DMS 273 (cell line): Measurements from ENCODE around the gene PLA2G2D.
"Not testable (repeated sequence)": the region's sequence is repeated elsewhere in the genome, so short reads cannot be mapped to it uniquely, and the experiment has no call there.

Source experiments
- DNase-seq: peaks from one replicate; lab custom pipeline; 2025; ENCODE audit not compliant: unreplicated experiment; lab: John Stamatoyannopoulos, UW

The PLA2G2D gene

DNA sequence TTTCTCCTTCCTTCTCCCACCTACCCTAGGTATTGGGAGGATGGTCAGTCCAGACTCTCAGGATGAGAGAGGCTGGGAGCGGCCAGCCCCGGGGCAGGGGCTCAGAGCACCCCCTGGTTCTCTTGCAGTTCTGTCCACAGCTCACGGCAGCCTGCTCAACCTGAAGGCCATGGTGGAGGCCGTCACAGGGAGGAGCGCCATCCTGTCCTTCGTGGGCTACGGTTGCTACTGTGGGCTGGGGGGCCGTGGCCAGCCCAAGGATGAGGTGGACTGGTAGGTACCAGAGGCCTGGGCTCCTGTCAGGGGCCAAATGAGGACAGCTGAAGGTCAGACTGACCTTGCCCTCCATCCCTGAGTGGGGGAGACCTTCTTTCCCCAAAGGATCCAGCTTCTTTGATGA, 24.0 kb upstream of the PLA2G2D start:
- DNase-seq: no peak

- DNase-seq: no peak
Observed at GRCh38 chr1:20142001-20142710, 22.8 kb upstream of the PLA2G2D start.

DNA sequence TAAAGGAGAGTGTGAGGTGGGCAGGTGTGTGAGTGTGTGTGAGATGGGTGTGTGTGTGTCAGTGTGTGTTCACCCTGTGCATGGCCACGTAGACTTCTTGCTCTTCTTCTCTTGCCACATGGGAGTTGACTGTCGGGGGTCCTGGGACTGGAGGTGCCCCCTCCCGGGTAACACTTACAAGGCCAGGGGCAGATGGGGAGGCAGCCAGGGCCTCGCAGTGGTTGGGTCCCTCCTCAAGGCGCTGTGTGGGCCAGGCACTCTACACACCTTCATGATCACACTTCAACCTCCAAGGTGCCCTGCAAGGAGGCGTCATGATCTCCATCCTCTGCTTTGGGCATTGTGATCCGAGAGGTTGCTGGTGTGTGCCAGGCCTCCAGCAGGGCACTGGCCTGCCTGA, 22.1 kb upstream of the PLA2G2D start:
- no peak for DNase-seq

GRCh38 chr1:20141001-20141400, 21.7 kb upstream of the PLA2G2D start:
- no peak for DNase-seq

DNA sequence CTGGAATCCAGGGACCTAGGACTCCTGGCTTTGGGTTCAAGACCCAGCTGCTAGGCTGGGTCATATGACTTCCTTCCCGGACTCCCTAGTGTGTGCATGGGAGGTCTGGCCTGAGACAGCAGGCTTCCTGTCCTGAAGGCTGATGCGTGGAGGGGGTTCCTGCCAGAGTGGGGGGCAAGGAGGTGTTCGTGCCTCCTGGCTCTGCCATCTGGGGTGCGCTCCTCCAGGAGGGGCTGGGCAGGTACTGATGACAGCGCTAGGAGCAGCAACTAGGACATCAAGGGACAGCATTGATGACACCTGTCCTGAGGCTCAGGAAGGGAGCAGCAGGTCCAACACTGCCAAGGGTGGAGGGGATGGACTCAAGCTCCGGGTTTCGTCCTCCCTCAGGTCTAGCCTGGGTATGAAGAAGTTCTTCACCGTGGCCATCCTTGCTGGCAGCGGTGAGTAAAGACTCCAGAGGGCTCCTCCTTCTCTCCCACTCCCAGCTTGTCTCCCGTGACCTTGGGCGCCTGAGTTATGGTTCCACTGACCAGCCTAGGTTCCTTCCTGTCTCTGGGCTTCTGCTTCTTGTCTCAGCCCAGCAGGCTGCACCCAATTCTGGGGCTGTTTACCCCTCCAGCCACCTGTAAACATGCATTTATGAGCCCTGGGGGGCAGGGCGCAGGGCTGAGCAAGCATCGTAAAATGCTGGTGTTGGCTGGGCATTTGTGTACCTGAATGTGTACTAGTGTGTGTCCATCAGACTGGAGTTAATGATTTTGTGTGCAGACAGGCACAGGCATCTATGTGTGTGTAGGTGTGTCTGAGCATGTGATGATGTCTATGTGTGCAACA, 20.7 kb upstream of the PLA2G2D start:
- no peak for DNase-seq

DNA sequence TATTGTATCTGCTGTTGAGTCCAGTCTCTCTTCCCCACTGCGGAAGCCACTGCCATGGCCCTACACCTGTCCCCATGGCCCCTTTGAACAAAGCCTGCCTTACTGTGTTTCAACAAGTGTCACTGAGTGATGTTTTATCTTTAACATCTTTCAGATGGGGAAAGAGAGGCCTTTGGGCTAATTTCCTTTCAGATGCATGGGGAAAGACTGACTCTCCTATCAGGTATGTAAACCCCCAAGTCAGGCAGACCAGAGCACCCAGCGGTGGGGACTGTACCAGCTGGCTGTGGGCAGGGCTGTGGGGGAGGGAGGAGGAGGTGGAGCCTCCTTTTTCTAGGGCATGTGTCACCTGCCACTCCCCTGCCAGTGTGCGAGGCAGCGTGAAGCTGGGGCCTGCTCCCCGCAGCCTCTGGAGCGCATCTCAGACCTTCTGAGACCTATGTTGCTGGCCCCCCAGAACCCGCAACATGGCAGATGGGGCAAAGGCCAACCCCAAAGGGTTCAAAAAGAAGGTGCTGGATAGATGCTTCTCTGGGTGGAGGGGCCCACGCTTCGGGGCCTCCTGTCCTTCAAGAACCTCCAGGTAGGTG, 19.7 kb upstream of the PLA2G2D start, which contains the start of gene PLA2G2F:
PLA2G2F (plus strand) TSS at position 363 of the 590 bp plus-strand sequence; CDS start at position 468, 105 bp downstream.
- DNase-seq: no peak

DNA sequence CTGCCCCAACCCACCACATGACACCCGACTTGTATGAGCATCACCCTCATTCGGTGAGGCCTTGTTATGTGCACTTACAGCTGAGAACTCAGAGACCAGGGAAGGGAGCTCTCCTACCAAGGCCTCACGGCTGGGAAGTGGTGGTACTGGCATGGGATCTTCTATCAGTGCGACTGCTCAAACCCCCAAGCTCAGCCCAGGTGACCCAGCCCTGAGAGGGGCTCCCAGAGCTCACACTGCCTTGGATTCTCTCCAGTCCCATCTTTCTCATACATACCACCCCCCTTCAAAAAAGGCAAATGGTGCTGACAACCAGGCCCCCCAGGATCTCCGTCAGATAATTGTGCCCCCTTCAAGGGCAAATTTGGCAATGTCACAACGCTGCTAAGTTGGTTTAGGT, 19.0 kb upstream of the PLA2G2D start:
- DNase-seq: no peak

- DNase-seq: no peak
Observed at GRCh38 chr1:20137604-20138003, 18.3 kb upstream of the PLA2G2D start.

- DNase-seq: no peak
Observed at GRCh38 chr1:20137055-20137454, 17.7 kb upstream of the PLA2G2D start.

DNA sequence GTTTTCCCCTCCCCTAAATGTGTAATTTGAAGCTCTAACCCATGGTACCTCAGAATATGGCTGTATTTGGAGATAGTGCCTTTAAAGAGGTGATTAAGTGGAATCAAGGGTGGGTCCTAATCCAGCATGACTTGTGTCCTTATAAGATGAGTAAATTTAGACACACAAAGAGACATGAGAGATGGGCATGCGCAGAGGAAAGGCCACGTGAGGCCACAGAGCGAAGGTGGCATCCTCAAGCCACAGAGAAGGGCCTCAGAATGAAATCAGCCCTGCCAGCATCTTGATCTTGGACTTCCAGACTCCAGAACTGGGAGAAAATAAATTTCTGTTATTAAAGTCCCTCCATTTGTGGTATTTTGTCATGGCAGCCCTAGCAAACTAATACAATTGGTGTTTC, 16.9 kb upstream of the PLA2G2D start:
- DNase-seq: no peak

DNA sequence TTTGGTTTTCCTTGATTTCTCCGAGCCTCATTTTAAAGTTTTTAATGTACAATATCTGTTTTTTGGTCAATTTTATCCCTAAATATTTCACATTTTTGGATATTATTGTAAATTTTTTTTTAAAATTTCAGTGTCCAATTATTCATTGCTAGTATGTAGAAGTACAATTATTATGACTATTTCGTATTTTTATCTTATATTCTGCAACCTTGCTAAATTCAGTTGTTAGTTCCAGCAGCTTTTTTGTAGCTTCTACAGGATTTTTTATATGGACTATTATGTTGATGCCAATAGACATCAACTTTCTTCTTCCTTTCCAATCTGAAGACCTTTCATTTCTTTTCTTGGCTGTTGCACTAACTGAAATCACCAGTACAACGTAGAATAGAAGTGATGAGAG, 15.7 kb upstream of the PLA2G2D start:
- DNase-seq: no peak

GRCh38 chr1:20130518-20130917, 11.2 kb upstream of the PLA2G2D start:
- not testable (repeated sequence) for DNase-seq

- DNase-seq: no peak
Observed at GRCh38 chr1:20126806-20127440, 7.6 kb upstream of the PLA2G2D start.

DNA sequence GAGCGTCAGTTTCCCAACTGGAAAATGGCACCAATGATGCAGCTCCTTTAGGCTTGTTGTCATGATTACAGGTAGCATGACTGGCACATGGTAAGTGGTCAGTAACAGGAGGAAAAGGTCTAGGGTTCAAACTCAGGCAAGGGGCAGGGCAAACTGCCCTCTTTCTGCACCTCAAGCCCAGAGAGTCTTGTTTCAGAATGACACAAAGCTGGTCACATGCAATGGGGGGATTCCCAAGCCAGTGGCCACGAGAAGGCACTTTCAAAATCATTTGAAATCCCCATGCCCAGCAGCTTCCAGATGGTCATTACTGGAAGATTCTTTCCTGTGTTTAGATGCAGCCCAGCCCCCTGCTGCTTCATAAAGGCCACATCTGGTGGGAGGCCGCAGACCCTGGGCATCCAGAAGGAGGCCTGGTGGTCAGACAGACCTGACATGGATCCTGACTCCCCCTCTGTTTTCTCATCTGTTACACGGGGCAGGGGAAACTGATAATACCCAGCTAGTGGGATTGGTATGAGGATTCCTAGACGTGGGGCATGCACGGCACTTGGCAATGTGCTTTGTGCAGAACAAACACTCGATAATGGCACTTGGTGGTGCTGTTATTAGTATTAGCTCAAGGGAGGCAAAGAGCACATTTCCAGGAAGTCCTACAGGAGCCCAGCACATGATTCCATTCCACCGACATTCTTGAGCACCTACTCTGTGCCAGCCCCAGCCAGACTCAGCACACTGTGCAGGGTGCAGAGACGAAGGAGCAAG, 6.9 kb upstream of the PLA2G2D start:
- DNase-seq: no peak

DNA sequence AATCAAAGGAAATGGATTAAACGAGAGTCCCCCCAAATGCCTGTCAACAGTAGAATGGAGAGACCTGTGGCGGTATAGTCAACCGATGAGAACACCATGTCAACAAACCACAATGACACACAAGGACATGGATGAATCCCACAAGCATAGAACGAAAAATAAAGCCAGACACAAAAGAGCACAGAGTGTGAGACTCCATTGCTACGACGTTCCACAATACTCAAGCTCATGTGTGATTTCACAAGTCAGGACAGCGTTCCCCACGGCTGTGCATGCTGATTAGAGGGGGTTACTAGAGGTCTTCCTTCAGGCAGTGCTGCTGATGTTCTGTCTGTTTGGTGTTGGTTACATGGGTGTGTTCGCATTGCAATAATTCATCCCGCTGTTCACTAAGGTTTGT, 5.8 kb upstream of the PLA2G2D start:
- DNase-seq: no peak

DNA sequence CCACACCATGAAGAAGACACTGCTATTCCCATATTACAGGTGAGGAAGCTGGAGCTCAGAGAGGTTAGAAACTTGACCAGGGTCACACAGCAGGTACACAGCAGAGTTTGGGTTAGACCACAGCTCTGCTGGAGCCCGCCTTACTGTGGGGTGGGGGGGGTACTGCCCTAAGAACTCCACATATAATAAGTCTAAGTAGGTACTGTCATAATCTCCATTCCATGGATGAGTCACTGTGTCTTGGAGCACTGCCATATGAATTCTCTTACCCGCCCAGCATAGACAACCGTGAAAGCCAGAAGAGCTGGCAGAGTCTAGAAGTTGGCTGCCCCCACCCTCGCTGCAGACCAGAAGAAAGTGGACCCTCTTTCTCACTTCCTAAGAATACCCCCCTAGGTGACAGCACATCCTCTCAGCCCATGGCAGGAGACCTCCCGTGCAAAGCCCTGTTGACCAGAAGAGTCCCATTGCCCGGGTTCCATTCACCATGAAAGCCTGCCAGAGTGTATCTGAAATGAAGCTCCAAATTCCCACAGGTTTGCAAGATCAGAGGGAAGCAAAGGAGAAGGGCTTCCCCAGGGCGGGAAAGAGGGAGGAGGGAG, 5.2 kb upstream of the PLA2G2D start:
- peak; percentile 52 for DNase-seq

GRCh38 chr1:20123722-20124455, 4.6 kb upstream of the PLA2G2D start:
- DNase-seq: no peak

- no peak for DNase-seq
Observed at GRCh38 chr1:20120796-20121195, 1.5 kb upstream of the PLA2G2D start.

DNA sequence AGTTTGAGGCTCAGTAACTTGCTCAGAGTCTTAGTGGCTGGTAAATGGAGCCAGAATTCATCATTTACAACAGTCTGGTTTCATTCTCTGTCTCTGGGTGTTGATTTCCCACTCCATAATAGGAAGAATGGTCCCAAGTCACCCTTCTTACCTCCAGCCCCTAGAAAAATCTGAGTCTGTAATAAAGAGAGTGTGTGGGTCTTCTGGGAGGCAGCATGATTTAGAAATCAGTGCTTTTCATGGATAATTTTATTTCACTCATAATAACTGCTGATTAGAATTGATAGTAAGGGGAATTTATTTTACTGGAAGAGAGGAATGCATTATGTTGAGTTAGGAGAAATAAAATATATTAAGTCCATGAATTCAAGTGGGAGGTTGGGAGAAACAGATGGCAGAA, 2.1 kb downstream of the PLA2G2D start:
- DNase-seq: no peak

GRCh38 chr1:20115916-20116315, 3.4 kb downstream of the PLA2G2D start:
- DNase-seq: no peak
